Right atrium auricular region (tissue), 2 donors: ENCODE measurements around the gene PRSS50. TPM values are rescaled to one million over a fixed set of nuclear protein-coding genes. Genes with fewer than 3 reads are reported as not detected.

Experiments
- DNase-seq: peaks from one replicate; pipeline ENCODE4 v3.0.0-alpha.2; 2019; ENCODE audit warnings: low spot score
- H3K27ac ChIP-seq, 2 donors: fragments of 200-600 bp; sonication (generic); 1 replicate in 1 of 2; 2 replicates in 1 of 2; pipeline ENCODE4 v1.5.1; 2016 to 2019
- H3K27me3 ChIP-seq, 2 donors: fragments of 200-600 bp; sonication (generic); one replicate each; pipeline versions ENCODE4 v1.5.1 to v1.6.0; 2017 to 2019
- H3K36me3 ChIP-seq: fragments of 200-600 bp; sonication (generic); one replicate; pipeline ENCODE4 v1.5.1; 2016
- H3K4me1 ChIP-seq, 2 donors: fragments of 200-600 bp; sonication (generic); one replicate each; pipeline versions ENCODE4 v1.5.1 to v1.6.0; 2017 to 2019
- H3K4me3 ChIP-seq, 2 donors: fragments of 200-600 bp; sonication (generic); 1 replicate in 1 of 2; 2 replicates in 1 of 2; pipeline ENCODE4 v1.5.1; 2017 to 2019; ENCODE audit warnings: mild to moderate bottlenecking in 1 of 2, moderate library complexity in 1 of 2
- H3K9me3 ChIP-seq, 2 donors: fragments of 200-600 bp; sonication (generic); one replicate each; pipeline ENCODE4 v1.5.1; 2019
- CTCF ChIP-seq, 2 donors: fragments of 200-600 bp; sonication (generic); IDR thresholded peaks; one replicate each; pipeline ENCODE4 v1.5.1; 2019; ENCODE audit warnings: antibody characterized with exemption in 2 of 2
- total RNA-seq, 2 donors: library from RNA; depleted of rRNA; stranded (reverse); fragments of >200 nt; gene quantifications; one replicate each; pipeline ENCODE4 v1.1.0, GENCODE V29; 2016

PRSS50 gene
- total RNA-seq, 2 donors from 2014 or later: 0.12 TPM; not detected in 1

GRCh38 chr3:46695962-46696894, 21.4 kb downstream of the PRSS50 start:
- Histone ChIP-seq H3K27me3 (no peaks in the 10 kb centered on the region), H3K36me3 (no peaks in the 10 kb centered on the region), H3K9me3 (no peaks in the 10 kb centered on the region), H3K4me3 (no peak overlapping the region), H3K27ac (peak overlapping the region; percentile 88 to 92), H3K4me1 (peaks cover 0 to 82% of the 10 kb centered on the region in 2 donors)
- DNase-seq: no peak
- TF ChIP-seq CTCF (IDR thresholded peaks at IDR 0.05): no peak

GRCh38 chr3:46695177-46695961, 22.3 kb downstream of the PRSS50 start:
- H3K27ac ChIP-seq: peak overlapping the region; percentile 88 to 92
- peaks cover 0 to 82% of the 10 kb centered on the region in 2 donors for H3K4me1 ChIP-seq
- TF ChIP-seq CTCF (IDR thresholded peaks at IDR 0.05): no peak
- peak; percentile 73 for DNase-seq
- no peaks in the 10 kb centered on the region for H3K9me3 ChIP-seq
- H3K27me3 ChIP-seq: no peaks in the 10 kb centered on the region
- no peaks in the 10 kb centered on the region for H3K36me3 ChIP-seq
- H3K4me3 ChIP-seq: no peak overlapping the region

- no peak for TF ChIP-seq CTCF (IDR thresholded peaks at IDR 0.05)
- Histone ChIP-seq H3K36me3 (no peaks in the 10 kb centered on the region), H3K27me3 (no peaks in the 10 kb centered on the region), H3K4me1 (peaks cover 0 to 81% of the 10 kb centered on the region in 2 donors), H3K27ac (peak overlapping the region; percentile 88 to 92), H3K4me3 (no peak overlapping the region), H3K9me3 (no peaks in the 10 kb centered on the region)
- DNase-seq: no peak
Observed at GRCh38 chr3:46694520-46694919, 23.1 kb downstream of the PRSS50 start.

GRCh38 chr3:46693892-46694226, 23.8 kb downstream of the PRSS50 start:
- Histone ChIP-seq H3K4me3 (peak overlapping the region; percentile 66 to 76), H3K9me3 (no peaks in the 10 kb centered on the region), H3K36me3 (no peaks in the 10 kb centered on the region), H3K27ac (peak overlapping the region; percentile 88 to 92), H3K27me3 (no peaks in the 10 kb centered on the region), H3K4me1 (peaks cover 0 to 76% of the 10 kb centered on the region in 2 donors)
- no peak for TF ChIP-seq CTCF (IDR thresholded peaks at IDR 0.05)
- no peak for DNase-seq

- Histone ChIP-seq H3K27me3 (no peaks in the 10 kb centered on the region), H3K36me3 (peaks cover 2% of the 10 kb centered on the region), H3K9me3 (no peaks in the 10 kb centered on the region), H3K27ac (peak within 1 kb of the TSS; percentile 88 to 92), H3K4me3 (peak within 1 kb of the TSS; percentile 66 to 76), H3K4me1 (peaks cover 0 to 76% of the 10 kb centered on the region in 2 donors)
- TF ChIP-seq CTCF (IDR thresholded peaks at IDR 0.05): no peak
- DNase-seq: no peak
Observed at GRCh38 chr3:46693038-46693891, 24.4 kb downstream of the PRSS50 start, which contains the start of gene ALS2CL. ALS2CL (minus strand) TSS chr3:46693679; CDS start chr3:46689440, 4,239 bp downstream.
